AG09309 (cell line): ENCODE measurements around the gene GPATCH2.

Experiments
- DNase-seq: peaks from one replicate; pipeline ENCODE4 v3.0.0-alpha.2; 2010; ENCODE audit warnings: low read depth
- H3K4me3 ChIP-seq: 2 replicates; pipeline ENCODE4 v1.5.1; 2011; ENCODE audit warnings: mild to moderate bottlenecking, low read depth, low read length, moderate library complexity; ENCODE audit not compliant: control insufficient read depth
- TF ChIP-seq, protein P1 (sequence below): IDR thresholded peaks from 2 replicates; pipeline ENCODE4 v1.5.1; 2011; ENCODE audit warnings: mild to moderate bottlenecking, low read depth, low read length, inconsistent platforms; ENCODE audit not compliant: insufficient read depth, control insufficient read depth; ENCODE audit errors: missing control alignments

Gene GPATCH2

DNA sequence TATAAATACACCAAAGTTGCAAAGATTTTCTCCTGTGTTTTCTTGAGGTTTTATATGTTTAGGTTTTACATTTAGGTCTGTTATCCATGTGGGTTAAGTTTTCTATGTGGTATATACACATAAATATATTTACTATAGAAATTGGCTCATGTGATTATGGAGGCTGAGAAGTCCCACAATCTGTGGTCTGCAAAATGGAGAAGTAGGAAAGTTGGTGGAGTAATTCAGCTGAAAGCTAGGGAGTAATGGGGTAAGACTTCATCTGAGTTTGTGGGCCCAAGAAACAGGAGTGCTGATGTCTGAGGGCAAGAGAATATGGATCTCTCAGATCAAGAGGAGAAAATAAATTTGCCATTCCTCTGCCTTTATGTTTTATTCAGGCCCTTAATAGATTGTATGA is 146.0 kb downstream of the GPATCH2 start:
- TF ChIP-seq, protein P1, sequence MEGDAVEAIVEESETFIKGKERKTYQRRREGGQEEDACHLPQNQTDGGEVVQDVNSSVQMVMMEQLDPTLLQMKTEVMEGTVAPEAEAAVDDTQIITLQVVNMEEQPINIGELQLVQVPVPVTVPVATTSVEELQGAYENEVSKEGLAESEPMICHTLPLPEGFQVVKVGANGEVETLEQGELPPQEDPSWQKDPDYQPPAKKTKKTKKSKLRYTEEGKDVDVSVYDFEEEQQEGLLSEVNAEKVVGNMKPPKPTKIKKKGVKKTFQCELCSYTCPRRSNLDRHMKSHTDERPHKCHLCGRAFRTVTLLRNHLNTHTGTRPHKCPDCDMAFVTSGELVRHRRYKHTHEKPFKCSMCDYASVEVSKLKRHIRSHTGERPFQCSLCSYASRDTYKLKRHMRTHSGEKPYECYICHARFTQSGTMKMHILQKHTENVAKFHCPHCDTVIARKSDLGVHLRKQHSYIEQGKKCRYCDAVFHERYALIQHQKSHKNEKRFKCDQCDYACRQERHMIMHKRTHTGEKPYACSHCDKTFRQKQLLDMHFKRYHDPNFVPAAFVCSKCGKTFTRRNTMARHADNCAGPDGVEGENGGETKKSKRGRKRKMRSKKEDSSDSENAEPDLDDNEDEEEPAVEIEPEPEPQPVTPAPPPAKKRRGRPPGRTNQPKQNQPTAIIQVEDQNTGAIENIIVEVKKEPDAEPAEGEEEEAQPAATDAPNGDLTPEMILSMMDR, result no peak
- H3K4me3 ChIP-seq, result no peak overlapping the region
- DNase-seq, result no peak

DNA sequence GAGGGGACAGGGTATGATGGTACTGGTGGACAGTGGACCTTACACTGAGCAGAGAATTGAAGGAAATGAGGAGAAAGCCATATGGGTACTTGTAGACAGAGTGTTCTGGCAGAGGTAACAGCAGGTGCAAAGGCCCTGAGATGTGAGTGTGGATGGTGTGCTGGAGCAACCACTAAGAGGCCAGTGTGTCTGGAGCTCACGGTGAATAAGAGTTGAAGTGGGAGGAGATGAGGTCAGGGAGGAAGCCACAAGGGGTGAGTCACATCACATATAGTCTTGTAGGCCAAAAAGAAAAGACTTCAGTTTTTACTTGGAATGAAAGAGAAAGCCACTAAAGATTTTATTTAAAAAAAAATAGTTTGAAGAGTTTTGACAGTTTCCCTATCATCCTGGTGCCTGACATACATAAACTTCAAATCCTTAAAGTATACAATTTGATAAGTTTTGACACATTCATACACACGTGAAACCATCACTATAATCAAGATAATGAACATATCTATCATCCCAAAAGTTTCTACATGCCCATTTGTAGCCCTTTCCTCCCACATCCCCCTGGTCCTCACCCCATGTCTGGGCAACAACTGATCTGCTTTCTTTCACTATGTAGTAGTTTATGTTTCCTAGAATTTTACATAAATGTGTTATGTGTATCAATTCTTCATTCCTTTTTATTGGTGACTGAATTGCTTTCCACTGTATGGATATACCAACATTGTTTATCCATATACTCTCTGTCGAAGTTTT is 148.4 kb downstream of the GPATCH2 start:
- TF ChIP-seq, protein P1, result no peak
- peak; percentile 52 for DNase-seq
- H3K4me3 ChIP-seq, result no peak overlapping the region

DNA sequence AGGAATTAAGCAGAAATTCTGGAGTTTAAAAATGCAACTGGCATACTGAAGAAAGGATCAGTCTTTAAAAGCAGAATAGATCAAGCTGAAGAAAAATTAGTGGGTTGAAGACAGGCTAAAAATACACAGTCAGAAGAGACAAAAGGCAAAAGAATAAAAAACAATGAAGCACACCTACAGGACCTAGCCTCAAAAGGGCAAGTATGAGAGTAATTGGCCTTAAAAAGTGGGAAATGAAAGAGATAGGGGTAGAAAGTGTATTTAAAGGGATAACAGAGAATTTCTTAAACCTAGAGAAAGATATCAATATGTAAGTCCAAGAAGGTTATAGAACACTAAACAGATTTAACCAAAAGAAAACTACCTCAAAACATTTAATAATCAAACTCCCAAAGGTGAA is 152.4 kb downstream of the GPATCH2 start:
- TF ChIP-seq, protein P1, result no peak
- DNase-seq, result no peak

DNA sequence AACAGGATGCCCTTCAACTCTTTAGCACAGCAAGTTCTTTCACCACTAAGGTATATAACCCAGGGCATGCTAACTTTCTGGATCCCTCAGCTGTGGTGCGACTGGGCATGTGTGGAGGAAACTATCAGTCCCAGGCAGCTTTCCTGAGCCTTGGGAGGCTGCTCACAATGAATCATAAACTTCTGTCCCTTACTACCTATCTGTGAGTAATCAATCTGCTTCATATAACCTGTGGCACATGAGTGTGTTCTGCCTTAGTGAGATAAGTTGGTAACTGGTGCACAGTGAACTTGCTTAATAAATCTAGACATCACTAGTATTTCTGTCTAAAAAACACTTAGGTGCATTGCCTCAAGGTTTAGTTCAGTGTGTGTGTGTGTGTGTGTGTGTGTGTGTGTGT is 158.0 kb downstream of the GPATCH2 start:
- TF ChIP-seq, protein P1, result no peak
- DNase-seq, result no peak
- H3K4me3 ChIP-seq, result no peak overlapping the region

More for the DNA sequence above, 152.4 kb downstream of the GPATCH2 start:
- no peak overlapping the region for H3K4me3 ChIP-seq

DNA sequence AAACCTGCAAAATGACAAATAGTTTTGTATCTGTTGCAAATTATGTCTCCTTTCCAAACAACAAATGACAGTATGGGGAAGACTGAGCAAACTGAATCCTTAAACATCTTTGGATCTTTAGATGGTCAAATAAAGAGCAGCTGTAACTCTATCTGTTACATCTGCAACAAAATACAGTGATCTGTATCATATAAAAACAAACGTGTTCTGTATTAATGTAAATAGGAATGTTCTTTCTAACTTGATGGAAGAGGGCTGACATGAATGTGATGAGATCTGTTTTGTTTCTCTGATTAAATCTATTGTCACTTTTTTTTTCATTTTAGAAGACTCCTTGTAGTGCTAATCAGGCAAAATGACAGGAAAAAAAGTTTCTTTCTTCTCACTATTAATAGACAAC is 159.5 kb downstream of the GPATCH2 start:
- H3K4me3 ChIP-seq, result no peak overlapping the region
- no peak for DNase-seq
- TF ChIP-seq, protein P1, result no peak

DNA sequence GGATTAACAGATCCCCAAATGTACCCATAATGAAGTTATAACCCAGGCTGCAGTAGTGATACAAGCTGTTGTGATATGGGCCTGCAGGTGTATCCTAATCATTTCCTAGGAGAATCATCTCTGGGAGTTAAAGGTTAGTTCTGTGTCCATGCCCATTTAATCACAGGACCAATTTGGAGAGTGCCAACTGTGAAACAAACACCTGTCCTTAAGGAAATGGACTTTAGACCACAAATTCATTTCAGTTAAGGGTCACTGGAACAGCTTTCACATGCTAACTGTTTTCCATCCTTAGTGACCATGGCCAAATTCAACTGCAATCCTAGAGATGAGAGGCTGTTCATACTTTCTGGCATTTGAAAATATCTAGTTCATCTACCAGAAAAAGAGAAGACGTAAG is 160.9 kb downstream of the GPATCH2 start:
- TF ChIP-seq, protein P1, result no peak
- no peak overlapping the region for H3K4me3 ChIP-seq
- no peak for DNase-seq
